ENCODE results near the gene PRR5L. TPM values are rescaled to one million over a fixed set of nuclear protein-coding genes. Genes with fewer than 3 reads are reported as not detected.
"Not testable (repeated sequence)": the region's sequence is repeated elsewhere in the genome, so short reads cannot be mapped to it uniquely, and the experiment has no call there.

Gene PRR5L
- polyA plus RNA-seq, 4 donors, result 13.9 to 25.1 (median 16.5) TPM

GRCh38 chr11:36317992-36318391 lies 21.9 kb downstream of the PRR5L start:
- DNase-seq (ENCODE audit: low read depth in 4 of 4, low spot score in 3 of 4), result no peak

DNA sequence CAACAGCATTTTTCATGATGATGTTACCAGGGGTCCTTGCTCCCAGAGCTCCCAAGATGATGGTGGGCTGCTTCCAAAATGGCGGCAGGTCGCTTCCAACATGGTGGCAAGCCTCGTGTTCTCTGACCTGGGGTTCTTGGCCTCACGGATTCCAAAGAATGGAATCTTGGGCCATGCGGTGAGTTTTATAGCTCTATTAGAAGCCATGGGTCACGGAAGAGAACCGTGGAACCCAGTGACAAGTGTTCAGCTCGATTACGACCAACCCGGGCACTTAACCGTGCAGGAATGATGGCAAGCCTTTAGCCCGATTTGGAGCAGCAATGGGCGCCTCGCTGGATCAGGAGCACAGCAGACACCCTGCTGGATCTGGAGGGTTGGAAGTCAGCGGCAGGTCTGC lies 28.9 kb downstream of the PRR5L start:
- not testable (repeated sequence) for DNase-seq (ENCODE audit: low read depth in 4 of 4, low spot score in 3 of 4)

DNA sequence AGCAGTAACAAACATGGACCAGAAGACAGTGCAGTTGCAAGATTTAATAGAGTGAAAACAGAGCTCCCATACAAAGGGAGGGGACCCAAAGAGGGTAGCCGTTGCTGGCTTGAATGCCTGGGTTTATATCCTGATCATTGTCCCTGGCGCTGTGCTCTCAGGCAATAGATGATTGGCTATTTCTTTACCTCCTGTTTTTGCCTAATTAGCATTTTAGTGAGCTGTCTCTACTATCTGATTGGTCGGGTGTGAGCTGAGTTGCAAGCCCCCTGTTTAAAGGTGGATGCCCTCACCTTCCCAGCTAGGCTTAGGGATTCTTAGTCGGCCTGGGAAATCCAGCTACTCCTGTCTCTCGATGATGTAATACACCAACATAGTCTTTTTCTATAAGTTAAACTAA lies 29.3 kb downstream of the PRR5L start:
- not testable (repeated sequence) for DNase-seq (ENCODE audit: low read depth in 4 of 4, low spot score in 3 of 4)

- DNase-seq (ENCODE audit: low read depth in 4 of 4, low spot score in 3 of 4), result no peak
Observed at GRCh38 chr11:36326524-36327419, 30.7 kb downstream of the PRR5L start.

DNA sequence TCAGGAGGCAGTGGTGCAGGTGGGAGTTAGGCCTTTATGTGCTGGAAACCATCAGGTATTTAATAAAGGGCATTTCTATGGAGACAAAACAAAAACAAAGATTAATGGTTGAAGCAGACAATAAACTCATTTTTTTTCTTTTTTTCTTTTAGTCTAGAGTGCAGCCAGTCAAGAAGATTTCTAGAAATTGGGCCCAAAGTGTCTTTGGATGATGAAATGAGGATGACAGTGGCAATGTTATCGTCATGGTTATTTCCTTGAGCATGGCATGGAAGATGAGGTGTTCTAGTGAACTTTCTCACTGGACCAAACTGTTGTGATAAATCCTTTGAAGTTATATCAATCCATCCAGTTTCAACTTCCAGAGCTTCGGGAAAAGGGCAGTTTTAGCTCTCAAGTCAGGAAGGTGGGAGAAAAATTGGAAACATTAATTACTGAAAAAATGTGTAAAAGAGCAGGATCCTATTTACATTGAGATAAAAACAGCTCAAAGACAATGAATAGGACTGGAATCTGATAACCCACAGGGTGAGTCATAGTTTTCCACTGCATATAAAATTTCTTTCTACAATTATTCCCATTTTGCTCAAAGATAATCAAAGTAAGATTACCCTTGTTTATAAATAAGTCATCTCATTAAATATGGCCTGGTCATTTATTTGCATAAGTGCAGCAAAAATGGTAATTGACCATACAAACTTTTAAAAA lies 33.0 kb downstream of the PRR5L start:
- no peak for DNase-seq (ENCODE audit: low read depth in 4 of 4, low spot score in 3 of 4)

DNA sequence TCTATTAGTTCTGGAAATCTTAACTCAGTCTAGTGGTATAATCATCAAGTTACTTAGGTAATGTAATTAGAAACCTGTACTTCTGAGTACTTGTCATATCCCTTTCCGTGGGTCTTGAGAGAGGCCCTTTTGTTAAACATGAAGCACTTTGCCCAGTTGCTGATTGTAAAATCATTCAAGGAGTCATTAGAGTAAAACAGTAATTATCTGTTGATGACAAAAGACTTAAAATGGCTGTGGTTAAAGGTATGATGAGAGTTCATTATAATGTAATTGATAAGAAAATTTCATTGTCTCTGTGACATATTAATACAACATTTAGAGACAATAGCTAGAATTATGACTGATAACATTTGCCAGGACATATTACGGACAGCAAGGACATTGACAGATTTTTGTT lies 34.3 kb downstream of the PRR5L start:
- no peak for DNase-seq (ENCODE audit: low read depth in 4 of 4, low spot score in 3 of 4)

DNA sequence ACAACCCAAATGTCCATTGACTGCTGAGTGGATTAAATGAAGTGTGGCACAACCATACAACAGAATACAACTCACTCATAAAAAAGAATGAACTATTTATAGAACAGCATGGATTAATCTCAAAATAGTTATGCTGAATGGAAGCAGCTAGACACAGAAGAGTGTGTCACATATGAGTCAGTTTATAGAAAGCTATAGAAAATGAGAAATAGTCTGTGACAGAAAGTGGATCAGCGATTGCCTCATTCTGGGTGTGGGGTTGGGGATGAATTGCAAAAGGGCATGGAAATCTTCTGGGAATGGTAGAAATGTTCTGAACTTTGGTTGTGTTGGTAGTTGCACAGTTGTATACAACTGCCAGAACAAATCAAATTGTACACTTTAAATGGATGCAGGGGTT lies 37.4 kb downstream of the PRR5L start:
- no peak for DNase-seq (ENCODE audit: low read depth in 4 of 4, low spot score in 3 of 4)

DNA sequence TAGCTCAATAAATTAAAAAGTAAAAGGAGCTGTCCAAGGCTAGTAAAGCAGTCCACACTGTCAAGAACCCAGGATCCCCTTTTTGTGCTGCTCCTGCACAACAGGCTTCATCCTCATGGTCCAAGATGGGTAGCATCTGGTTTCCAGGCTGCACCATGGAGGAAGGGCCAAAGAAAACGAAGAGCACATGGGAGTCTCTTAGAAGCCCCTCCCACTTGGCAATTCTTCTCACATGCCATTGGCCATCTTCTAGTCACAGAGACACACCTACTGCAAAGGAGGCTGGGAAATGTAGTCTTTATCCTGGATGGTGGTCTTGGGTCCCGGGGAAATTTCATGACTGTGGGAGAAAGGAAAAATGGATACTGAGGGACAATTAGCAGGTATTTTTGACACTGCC lies 37.8 kb downstream of the PRR5L start:
- no peak for DNase-seq (ENCODE audit: low read depth in 4 of 4, low spot score in 3 of 4)

DNA sequence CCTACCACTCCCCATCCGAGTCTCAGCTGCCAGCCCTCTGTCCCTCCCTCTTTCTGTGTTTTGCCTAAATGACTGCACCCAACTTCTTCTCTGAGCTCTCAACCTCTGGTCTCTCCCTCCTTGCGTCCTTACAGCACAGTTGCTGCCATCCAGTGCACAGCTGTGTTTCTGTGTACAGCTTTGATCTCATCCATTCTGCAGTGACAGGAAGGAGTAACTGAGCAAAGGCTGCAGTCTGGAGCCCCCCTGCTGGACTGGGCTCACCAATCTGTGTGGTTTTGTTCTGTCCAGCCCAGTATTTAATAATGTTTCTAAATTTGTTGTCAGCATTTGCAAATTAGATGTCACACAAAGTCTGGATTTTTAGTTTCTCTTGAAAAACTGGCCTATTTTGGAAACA lies 43.8 kb downstream of the PRR5L start:
- DNase-seq (ENCODE audit: low read depth in 4 of 4, low spot score in 3 of 4), result no peak

DNA sequence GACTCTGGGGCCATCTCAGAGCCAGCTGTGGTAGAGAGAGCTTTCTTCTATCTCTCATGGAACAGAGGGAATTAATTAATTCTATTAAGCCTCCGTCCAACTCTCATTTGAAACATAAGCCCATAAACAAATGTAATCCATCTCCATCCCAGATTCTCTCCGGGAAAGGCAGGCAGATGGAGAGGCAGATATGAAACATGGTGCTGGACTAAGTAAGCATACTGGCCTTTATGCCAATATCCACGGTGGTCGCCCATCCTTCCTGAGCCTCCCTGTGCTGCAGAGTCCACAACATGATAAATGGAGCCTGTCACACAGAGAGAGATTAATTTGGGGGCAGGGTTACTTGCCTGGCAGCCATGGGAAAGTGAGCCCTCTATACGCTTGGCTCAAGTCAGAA lies 44.8 kb downstream of the PRR5L start:
- DNase-seq (ENCODE audit: low read depth in 4 of 4, low spot score in 3 of 4), result no peak

DNA sequence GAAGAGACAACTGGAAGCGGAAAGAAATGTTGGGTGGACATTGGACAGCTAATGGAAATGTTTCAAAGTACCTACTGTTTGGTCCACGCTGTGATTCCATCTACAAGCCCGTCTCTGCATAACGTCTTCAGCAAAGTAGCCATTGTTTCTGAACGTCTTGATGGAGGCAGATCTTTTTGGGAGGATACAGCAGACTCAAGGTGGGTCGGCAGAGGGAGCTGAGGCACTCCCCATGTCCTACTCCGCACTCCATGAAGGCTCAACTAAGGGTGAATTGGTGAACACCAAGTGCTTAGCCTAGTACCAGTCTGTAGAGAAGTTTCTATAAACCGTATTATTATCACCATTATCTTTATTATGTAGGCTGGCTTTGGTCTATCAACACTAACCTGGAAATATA lies 45.8 kb downstream of the PRR5L start:
- no peak for DNase-seq (ENCODE audit: low read depth in 4 of 4, low spot score in 3 of 4)

- DNase-seq (ENCODE audit: low read depth in 4 of 4, low spot score in 3 of 4), result no peak
Observed at GRCh38 chr11:36342327-36342726, 46.2 kb downstream of the PRR5L start.

DNA sequence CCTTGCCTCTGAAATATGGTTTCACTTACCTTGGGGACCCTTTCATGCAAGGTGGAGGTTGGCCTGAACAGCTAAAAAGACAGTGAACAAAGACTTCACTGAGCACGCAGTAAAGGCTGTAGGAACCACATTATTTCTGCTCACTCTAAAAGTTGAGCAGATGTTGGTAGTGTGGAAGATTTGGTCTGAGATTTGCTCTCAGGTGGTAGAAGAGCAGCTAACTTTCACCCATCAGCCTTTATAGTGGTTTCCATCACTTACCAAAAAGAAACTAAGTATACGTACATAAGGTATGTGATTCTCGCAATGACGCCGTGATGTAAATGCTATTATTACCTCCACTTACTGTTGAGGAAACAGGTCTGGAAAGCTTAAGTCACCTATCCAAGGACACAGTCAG lies 47.3 kb downstream of the PRR5L start:
- no peak for DNase-seq (ENCODE audit: low read depth in 4 of 4, low spot score in 3 of 4)

DNA sequence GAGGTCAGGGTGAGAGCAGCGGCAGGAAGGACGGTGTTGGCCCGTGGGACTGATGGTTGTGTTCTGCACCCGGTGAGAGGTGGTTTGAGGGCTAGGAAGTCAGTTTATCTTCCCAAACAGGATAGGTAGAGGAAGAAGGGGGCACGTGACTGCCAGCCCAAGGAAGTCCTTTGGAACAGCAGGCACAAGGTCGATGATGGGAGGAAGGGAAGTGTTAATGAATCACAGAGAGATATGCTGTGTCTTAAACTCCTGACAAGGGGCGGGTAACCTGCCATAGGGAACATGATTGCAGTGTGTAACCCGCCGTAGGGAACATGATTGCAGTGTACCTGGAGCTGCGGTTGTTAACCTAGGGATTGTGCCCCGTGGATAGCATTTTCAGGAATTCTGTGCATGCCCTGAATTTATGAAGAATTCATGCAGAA lies 49.0 kb downstream of the PRR5L start:
- no peak for DNase-seq (ENCODE audit: low read depth in 4 of 4, low spot score in 3 of 4)

DNA sequence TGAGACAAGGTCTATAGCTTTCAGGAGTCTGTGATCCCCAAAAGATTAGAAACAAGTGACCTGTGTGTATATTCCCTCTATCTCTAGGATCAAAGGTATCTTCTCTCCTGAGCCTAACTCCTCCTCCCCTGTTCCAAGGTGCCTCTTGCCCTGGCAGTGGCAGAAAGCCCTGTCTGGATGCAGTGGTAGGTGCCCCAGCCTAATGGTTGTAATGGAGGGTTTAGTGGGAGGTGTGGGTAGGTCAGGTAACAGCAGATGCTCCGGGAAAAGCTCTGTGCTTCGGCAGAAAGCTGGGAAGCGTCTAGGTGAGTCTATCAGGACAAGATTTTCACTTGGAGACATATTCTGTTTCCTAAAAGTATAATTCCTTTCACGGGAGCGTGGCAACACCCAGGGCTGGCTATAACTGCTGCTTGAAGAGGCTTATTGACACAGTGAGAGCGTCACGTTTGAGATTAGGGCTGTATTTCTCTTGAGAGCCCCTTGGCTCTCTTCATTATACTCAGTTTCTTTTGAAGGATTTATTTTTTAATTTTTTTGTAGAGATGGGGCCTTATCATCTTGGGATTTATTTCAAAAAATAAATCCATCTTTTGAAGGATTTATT lies 49.5 kb downstream of the PRR5L start:
- no peak for DNase-seq (ENCODE audit: low read depth in 4 of 4, low spot score in 3 of 4)

DNA sequence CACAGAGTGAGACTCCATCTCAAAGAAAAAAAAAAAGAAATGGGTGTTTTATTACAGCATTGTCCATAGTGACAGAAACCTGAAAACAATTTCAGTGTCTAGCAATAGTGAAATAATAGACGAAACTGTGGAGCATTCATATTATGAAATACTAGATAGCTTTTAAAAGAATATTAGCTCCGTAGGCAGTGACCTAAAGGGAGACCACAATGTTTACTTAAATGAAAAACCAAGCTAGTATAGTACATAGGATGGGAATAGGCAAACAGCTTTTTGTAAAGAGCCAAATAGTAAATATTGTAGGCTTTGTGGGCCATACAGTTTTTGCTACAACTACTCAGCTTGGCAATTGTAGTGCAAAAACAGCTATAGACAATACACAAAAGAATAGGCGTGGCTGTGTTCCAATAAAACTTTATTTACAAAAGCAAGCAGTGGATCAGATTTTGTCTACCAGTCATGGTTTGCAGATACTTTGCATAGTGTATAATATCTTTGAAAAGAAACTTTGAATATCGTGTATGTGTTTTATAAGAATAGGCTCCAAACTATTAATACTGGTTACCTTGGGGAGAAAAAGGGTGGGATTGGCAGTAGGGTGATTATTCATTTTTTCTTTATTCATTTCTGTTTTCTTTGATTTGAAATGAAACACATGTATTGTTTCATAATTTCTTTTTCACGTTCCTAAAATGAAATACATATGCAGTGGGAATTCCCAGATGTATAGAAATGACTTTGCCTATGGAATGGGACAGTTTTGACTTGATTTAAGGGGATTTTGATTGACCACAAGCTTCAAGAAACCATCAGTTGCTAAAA lies 50.7 kb downstream of the PRR5L start:
- DNase-seq (ENCODE audit: low read depth in 4 of 4, low spot score in 3 of 4), result no peak

GRCh38 chr11:36347384-36347906 lies 51.4 kb downstream of the PRR5L start:
- no peak for DNase-seq (ENCODE audit: low read depth in 4 of 4, low spot score in 3 of 4)

- DNase-seq (ENCODE audit: low read depth in 4 of 4, low spot score in 3 of 4), result no peak
Observed at GRCh38 chr11:36349351-36350136, 53.5 kb downstream of the PRR5L start.

GRCh38 chr11:36350137-36350513 lies 54.0 kb downstream of the PRR5L start:
- no peak for DNase-seq (ENCODE audit: low read depth in 4 of 4, low spot score in 3 of 4)

- no peak for DNase-seq (ENCODE audit: low read depth in 4 of 4, low spot score in 3 of 4)
Observed at GRCh38 chr11:36352922-36353321, 56.8 kb downstream of the PRR5L start.
